PFSK-1 (cell line): ENCODE measurements around the gene FIBCD1.

Experiments
- FOXP2 ChIP-seq: optimal IDR thresholded peaks from 2 replicates; pipeline ENCODE3; 2011; ENCODE audit warnings: borderline replicate concordance, control low read depth, inconsistent platforms; ENCODE audit not compliant: insufficient read depth; ENCODE audit errors: extremely low read length, extremely low read depth
- POLR2AphosphoS5 ChIP-seq: IDR thresholded peaks from 2 replicates; pipeline ENCODE4 v1.6.1; 2012; ENCODE audit warnings: low read depth, mild to moderate bottlenecking, control low read depth, low read length, moderate library complexity
- SIN3A ChIP-seq: IDR thresholded peaks from 2 replicates; pipeline ENCODE4 v1.6.1; 2012; ENCODE audit warnings: mild to moderate bottlenecking, low read length, moderate library complexity, borderline replicate concordance; ENCODE audit not compliant: insufficient read depth
- TAF1 ChIP-seq: IDR thresholded peaks from 2 replicates; pipeline ENCODE4 v1.6.1; 2012; ENCODE audit warnings: low read length, control low read depth, borderline replicate concordance; ENCODE audit not compliant: insufficient read depth
- TF ChIP-seq, protein P1 (sequence below), 2 experiments: IDR thresholded peaks; 2 replicates each; pipeline versions ENCODE4 v1.6.1 to v1.8.0; 2011 to 2012; ENCODE audit warnings: low read depth in 2 of 2, low read length in 2 of 2, control low read depth in 1 of 2, inconsistent platforms in 1 of 2, mild to moderate bottlenecking in 1 of 2, moderate library complexity in 1 of 2; ENCODE audit not compliant: insufficient read depth in 1 of 2

The FIBCD1 gene

DNA sequence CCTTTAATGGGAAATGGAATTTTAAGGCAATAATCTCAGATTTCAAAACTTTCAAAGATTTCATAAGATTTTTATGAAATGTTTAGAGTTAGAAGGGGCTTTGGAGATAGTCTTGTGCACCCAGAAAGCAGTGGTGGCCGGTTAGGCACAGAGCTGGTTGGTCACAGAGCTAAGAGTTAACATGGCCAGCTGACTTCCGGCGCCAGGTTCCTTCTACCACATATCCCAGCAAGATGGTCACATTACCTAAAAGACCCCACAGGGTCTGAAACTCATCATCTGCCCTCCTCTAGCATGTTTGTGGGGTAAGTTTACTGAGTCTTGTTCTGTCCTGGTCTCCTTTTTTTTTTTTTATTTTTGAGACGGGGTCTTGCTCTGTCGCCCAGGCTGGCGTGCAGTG lies 61.7 kb downstream of the FIBCD1 start:
- TF ChIP-seq, protein P1, sequence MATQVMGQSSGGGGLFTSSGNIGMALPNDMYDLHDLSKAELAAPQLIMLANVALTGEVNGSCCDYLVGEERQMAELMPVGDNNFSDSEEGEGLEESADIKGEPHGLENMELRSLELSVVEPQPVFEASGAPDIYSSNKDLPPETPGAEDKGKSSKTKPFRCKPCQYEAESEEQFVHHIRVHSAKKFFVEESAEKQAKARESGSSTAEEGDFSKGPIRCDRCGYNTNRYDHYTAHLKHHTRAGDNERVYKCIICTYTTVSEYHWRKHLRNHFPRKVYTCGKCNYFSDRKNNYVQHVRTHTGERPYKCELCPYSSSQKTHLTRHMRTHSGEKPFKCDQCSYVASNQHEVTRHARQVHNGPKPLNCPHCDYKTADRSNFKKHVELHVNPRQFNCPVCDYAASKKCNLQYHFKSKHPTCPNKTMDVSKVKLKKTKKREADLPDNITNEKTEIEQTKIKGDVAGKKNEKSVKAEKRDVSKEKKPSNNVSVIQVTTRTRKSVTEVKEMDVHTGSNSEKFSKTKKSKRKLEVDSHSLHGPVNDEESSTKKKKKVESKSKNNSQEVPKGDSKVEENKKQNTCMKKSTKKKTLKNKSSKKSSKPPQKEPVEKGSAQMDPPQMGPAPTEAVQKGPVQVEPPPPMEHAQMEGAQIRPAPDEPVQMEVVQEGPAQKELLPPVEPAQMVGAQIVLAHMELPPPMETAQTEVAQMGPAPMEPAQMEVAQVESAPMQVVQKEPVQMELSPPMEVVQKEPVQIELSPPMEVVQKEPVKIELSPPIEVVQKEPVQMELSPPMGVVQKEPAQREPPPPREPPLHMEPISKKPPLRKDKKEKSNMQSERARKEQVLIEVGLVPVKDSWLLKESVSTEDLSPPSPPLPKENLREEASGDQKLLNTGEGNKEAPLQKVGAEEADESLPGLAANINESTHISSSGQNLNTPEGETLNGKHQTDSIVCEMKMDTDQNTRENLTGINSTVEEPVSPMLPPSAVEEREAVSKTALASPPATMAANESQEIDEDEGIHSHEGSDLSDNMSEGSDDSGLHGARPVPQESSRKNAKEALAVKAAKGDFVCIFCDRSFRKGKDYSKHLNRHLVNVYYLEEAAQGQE (IDR thresholded peaks at IDR 0.05; ENCODE audit: insufficient read depth in 1 of 2, low read depth in 2 of 2, low read length in 2 of 2): no peak
- TF ChIP-seq POLR2AphosphoS5: no peak
- no peak for TF ChIP-seq SIN3A
- no peak for TF ChIP-seq TAF1
- TF ChIP-seq FOXP2: no peak

DNA sequence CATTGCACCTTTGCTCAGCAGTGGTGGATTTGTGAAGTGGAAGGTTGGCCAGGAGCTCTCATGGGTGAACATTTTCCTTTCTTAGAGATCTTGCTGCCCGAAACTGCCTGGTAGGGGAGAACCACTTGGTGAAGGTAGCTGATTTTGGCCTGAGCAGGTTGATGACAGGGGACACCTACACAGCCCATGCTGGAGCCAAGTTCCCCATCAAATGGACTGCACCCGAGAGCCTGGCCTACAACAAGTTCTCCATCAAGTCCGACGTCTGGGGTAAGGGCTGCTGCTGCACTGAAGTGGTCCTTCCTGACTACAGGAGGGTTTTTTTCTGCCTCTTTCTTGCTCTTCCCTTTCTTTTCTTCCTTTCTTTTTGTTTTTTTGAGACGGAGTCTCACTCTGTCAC lies 64.3 kb downstream of the FIBCD1 start:
- TF ChIP-seq FOXP2 (no peak), SIN3A (no peak), POLR2AphosphoS5 (no peak), TAF1 (no peak)
- TF ChIP-seq, protein P1 (IDR thresholded peaks at IDR 0.05; ENCODE audit: insufficient read depth in 1 of 2, low read depth in 2 of 2, low read length in 2 of 2): no peak

DNA sequence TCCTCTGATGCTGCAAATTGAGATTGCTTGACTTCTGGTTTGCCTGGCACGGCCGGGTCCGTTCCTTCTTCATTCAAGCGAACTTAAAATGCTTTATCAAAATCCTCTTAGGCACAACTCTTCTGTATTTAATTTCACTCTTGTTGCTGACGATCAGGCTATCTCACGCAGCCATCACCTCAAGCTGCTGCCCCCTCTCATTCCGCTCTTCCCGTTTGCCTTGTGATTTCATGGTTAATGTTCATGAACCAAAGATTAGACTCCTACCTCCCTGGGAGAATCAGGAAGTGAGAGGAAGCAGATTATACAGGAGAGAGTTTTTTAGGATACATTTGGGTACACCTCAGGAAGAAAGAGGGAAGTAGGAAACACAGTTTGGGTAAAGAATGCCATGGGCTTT lies 65.1 kb downstream of the FIBCD1 start:
- TF ChIP-seq SIN3A (no peak), FOXP2 (no peak), TAF1 (no peak), POLR2AphosphoS5 (no peak)
- TF ChIP-seq, protein P1 (IDR thresholded peaks at IDR 0.05; ENCODE audit: insufficient read depth in 1 of 2, low read depth in 2 of 2, low read length in 2 of 2): no peak

DNA sequence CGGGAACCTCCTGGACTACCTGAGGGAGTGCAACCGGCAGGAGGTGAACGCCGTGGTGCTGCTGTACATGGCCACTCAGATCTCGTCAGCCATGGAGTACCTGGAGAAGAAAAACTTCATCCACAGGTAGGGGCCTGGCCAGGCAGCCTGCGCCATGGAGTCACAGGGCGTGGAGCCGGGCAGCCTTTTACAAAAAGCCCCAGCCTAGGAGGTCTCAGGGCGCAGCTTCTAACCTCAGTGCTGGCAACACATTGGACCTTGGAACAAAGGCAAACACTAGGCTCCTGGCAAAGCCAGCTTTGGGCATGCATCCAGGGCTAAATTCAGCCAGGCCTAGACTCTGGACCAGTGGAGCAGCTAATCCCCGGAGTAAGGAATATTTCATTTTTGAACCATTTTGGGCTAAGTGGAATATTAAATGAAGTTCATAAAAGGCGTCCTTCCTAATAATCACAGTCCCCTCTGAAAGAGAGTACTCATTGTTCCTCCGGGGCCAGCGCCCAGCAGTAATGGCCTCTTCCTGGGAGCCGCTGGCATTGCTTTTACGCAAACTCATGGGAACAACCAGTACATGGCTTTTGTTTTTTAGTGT lies 66.0 kb downstream of the FIBCD1 start:
- TF ChIP-seq, protein P1 (IDR thresholded peaks at IDR 0.05; ENCODE audit: insufficient read depth in 1 of 2, low read depth in 2 of 2, low read length in 2 of 2): no peak
- TF ChIP-seq SIN3A (no peak), TAF1 (no peak), FOXP2 (no peak), POLR2AphosphoS5 (no peak)
